GM18861 (cell line): ENCODE results near the gene GALE.
A peak's percentile ranks its signal among the peaks of the same experiment; 100 is the strongest.
"Not testable (repeated sequence)": the region's sequence is repeated elsewhere in the genome, so short reads cannot be mapped to it uniquely, and the experiment has no call there.

Experiments
- ATAC-seq: cut with Tn5 transposase; IDR thresholded peaks from one replicate; pipeline ENCODE4 v1.9.1; 2021; ENCODE audit not compliant: unreplicated experiment

Gene GALE

DNA sequence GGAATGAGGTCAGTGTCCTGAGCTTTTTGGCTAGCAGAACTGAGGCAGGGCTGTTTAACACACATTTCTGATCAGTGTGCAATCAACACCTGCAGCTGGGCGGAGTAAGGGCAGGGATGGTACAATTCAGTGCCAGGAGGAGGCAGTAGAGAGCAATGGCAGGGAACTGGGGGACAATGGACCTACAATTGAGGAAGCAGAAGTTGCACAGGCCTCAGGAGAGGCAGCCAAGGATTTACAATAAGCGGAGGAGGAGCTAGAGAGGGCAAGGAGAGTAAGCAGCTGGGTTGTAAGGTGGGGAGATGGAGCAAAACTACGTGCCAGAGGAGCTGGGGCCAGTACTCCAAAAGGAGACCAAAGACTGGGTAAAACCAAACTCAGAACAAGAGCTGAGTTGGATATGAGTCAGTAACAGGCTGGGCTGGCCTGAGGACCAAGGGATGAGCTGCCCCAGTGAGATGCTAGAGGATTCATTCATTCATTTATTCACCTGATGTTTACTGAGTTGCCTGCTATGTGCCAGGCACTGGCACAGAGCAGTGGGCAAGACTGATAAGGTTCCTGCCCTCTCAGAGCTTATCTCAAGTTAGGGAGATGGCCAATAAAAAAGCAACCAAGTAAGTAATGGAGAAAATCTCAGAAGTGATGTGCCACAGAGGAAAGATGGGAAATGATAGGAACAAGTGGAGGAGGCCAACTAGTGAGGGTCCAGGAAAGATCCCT is 10.4 kb upstream of the GALE start:
- ATAC-seq = no peak

DNA sequence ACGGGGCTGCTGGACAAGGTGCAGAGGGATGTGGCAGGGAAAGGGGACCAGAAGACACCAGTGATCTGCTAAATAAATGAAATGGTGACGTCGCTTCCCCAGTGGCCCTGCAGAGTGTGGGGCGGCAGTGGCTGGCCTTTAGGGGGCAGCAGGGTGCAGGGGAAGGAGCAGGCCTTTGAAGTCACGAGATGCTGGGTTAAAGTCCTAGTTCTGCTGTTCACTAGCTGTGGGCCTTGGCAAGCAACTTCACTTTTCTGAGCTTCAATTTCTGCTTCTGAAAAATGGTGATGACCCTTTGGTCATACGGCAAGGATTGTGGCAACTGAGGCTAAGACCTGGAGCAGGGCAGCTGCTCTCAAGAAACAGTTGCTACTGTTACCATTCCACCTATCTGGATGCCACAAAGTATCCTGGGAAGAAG is 9.2 kb upstream of the GALE start:
- ATAC-seq = peak; percentile 43

DNA sequence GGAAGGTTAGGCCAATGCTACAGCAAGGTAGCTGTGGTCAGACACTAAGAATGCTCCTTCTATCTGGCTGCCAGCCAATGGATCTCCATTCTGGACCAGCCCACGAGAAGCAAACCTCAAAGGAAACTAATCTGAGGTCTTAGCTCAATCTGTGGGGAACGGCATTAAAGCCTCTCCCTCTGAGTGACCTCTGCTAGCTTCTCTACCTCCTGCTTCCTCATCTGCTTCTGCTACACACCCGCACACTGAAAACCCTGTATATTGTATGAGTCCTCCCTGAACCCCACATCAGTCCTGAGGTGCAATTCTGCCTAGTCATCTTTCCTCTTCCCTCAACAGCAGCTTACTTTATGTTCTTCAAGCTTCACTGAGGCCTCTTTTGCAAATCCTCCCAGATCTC is 6.9 kb upstream of the GALE start:
- no peak for ATAC-seq

DNA sequence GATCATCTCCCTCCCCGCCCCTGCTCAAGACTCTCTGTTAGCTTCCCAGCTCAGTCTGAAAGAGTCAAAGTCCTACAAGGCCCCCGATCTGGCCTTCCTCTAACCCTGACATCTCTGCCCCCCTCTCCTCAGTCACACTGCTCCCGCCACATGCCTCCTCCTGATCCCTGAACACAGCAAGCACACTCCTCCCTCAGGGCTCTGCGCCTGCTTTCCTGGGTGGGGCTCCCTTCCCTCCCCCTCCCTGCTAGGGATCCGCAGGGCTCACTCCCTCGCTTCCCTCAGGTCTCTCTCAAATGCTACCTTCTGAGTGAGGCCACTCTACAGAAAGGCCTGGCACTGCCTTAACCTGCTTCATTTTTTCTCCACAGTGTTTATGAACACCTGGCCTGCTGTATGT is 5.7 kb upstream of the GALE start:
- ATAC-seq = no peak

GRCh38 chr1:23805025-23805424 is 4.5 kb upstream of the GALE start:
- ATAC-seq = no peak

- ATAC-seq = no peak
These were observed 3.8 kb upstream of the GALE start for GRCh38 chr1:23804183-23804835.

DNA sequence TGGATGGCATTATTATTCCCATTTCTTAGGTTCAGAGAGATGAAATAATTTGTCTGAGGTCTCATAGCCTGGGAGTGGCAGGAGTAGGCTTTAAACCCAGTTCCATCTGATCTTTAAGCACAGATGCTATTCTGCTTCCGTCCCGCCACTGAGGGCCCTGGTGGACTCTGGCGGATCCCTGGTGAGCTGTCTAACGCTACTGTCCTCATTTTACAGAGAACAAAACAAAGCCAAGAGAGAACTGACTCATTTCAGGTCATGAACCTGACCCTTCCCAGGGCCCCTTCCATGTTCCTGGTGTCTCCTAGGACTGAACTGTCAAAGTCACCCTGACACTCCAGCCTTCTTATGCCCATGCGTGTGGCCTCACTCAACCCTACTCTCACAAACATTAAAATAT is 3.1 kb upstream of the GALE start:
- no peak for ATAC-seq

- ATAC-seq = not testable (repeated sequence)
These were observed 2.3 kb upstream of the GALE start for GRCh38 chr1:23802809-23803342.

- no peak for ATAC-seq
These were observed 1.3 kb upstream of the GALE start for GRCh38 chr1:23801876-23802275.

DNA sequence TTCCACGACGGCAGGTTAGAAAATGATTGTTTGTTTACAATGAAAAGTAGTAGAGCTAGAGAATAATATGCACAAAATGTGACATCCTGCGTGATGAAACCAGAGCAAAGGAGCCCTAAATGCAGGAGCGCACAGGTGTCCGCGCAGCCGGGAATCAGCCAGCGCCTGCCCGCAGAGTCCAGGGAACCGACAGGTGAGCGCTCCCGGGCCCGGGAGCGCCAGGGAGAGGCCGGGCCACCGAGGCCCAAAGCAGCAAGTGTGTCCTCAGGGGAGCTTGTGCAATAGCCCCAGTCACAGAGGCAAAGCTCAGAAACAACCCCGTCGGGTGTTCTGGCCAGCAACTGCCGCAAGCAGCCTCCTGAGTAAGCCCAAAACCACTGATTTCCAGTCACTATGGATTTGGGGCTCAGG is 789 bp upstream of the GALE start:
- ATAC-seq = no peak

- ATAC-seq = no peak
These were observed 769 bp downstream of the GALE start for GRCh38 chr1:23799570-23800399.

- no peak for ATAC-seq
These were observed 1.3 kb downstream of the GALE start for GRCh38 chr1:23799255-23799569.

- ATAC-seq = no peak
These were observed 1.9 kb downstream of the GALE start for GRCh38 chr1:23798662-23799142.

GRCh38 chr1:23797478-23798448 is 2.8 kb downstream of the GALE start:
- ATAC-seq = no peak

GRCh38 chr1:23796466-23797271 is 3.9 kb downstream of the GALE start:
- no peak for ATAC-seq

DNA sequence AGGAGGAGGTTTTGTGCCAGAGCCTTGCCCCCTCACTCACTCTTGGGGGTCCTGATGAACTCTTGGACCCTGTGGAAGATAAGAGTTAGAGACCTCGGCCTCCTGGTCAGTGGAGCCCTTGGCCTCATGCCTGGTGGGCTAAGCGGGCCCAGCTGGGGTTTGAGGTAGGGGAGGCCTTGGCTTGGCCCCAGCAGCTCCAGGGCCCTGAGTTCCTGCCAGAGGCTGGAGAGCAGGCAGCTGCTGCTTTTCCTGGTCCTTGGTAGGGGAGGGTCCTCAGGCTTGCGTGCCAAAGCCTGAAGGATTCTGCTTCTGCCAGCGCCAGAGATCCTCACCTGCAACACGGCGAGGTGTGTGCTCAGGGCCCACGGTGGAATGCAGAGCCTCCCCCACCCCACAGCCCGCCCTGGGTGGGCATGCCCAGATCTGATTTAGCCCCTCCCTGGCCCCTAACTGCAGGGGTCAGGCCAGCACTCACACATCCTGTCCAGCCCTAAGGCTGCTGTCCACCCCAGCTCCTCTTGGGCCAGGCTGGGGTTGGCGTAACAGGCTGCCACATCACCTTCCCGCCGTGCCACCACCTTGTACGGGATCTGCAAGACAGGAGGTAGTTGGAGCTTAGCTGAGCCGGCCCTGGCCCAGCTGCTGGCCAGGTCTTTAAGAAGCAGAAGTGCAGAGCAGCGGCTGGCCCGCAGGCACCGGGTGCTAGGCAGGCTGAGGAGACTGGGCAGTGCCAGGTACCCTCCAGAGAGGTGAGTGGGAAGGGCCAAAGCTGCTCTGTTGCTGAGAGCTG is 4.7 kb downstream of the GALE start:
- no peak for ATAC-seq

DNA sequence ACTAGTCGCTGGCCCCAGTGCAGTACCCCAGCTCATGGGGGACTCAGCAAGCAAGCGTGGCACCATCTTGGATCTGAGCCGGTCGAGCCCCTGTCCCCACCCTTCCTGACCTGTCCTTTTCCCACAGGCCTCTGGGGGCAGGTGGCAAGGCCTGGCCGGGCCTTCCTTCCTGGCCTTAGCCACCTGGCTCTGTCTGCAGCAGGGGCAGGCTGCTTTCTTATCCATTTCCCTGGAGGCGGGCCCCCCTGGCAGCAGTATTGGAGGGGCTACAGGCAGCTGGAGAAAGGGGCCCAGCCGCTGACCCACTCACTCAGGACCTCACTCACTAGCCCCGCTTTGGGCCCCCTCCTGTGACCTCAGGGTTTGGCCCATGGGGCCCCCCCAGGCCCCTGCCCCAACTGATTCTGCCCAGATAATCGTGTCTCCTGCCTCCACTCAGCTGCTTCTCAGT is 5.8 kb downstream of the GALE start:
- not testable (repeated sequence) for ATAC-seq

GRCh38 chr1:23793861-23794731 is 6.5 kb downstream of the GALE start:
- no peak for ATAC-seq
